Activated gamma-delta T cell (primary cell): ENCODE results near the gene KIRREL3.

Experiments used
- DNase-seq: peaks from one replicate; lab custom pipeline; 2025; lab: John Stamatoyannopoulos, UW
- total RNA-seq, 2 donors: gene quantifications; one replicate each; lab custom pipeline; 2026; lab: John Stamatoyannopoulos, UW

KIRREL3 gene
- total RNA-seq, result 0 to 0.04 reads per million in 2 donors

- DNase-seq, result no peak
Observed at GRCh38 chr11:127000291-127000968, at the start of gene KIRREL3. Gene KIRREL3 (minus strand): TSS chr11:127000770.

GRCh38 chr11:127050186-127050585, 49.6 kb upstream of the KIRREL3 start:
- DNase-seq, result no peak

GRCh38 chr11:127049486-127049885, 48.9 kb upstream of the KIRREL3 start:
- no peak for DNase-seq

GRCh38 chr11:127044535-127044934, 44.0 kb upstream of the KIRREL3 start:
- no peak for DNase-seq

- no peak for DNase-seq
Observed at GRCh38 chr11:127042445-127042844, 41.9 kb upstream of the KIRREL3 start.

- no peak for DNase-seq
Observed at GRCh38 chr11:127039591-127039990, 39.0 kb upstream of the KIRREL3 start.

GRCh38 chr11:127037596-127037995, 37.0 kb upstream of the KIRREL3 start:
- no peak for DNase-seq

GRCh38 chr11:127037001-127037400, 36.4 kb upstream of the KIRREL3 start:
- DNase-seq, result no peak

GRCh38 chr11:127035824-127036223, 35.3 kb upstream of the KIRREL3 start:
- DNase-seq, result no peak

- DNase-seq, result no peak
Observed at GRCh38 chr11:127034973-127035372, 34.4 kb upstream of the KIRREL3 start.

GRCh38 chr11:127028648-127029047, 28.1 kb upstream of the KIRREL3 start:
- no peak for DNase-seq

GRCh38 chr11:127027789-127028188, 27.2 kb upstream of the KIRREL3 start:
- no peak for DNase-seq

GRCh38 chr11:127027000-127027399, 26.4 kb upstream of the KIRREL3 start:
- no peak for DNase-seq

- DNase-seq, result no peak
Observed at GRCh38 chr11:127023991-127024390, 23.4 kb upstream of the KIRREL3 start.

- DNase-seq, result no peak
Observed at GRCh38 chr11:127018683-127019279, 18.2 kb upstream of the KIRREL3 start.

- no peak for DNase-seq
Observed at GRCh38 chr11:127017482-127017881, 16.9 kb upstream of the KIRREL3 start.

GRCh38 chr11:127013550-127013949, 13.0 kb upstream of the KIRREL3 start:
- DNase-seq, result no peak

GRCh38 chr11:127006311-127006710, 5.7 kb upstream of the KIRREL3 start:
- no peak for DNase-seq

GRCh38 chr11:127003260-127003981, 2.9 kb upstream of the KIRREL3 start:
- DNase-seq, result no peak

GRCh38 chr11:127002669-127003259, 2.2 kb upstream of the KIRREL3 start:
- no peak for DNase-seq

- DNase-seq, result no peak
Observed at GRCh38 chr11:127000981-127001380, 411 bp upstream of the KIRREL3 start.

GRCh38 chr11:126999366-126999765, 1.2 kb downstream of the KIRREL3 start:
- DNase-seq, result no peak

GRCh38 chr11:126997641-126998040, 2.9 kb downstream of the KIRREL3 start:
- DNase-seq, result no peak
